Parathyroid adenoma (tissue), 2 donors: ENCODE results near the gene SIX3.

Source experiments
- H2AFZ ChIP-seq: fragments of 300-600 bp; sonication (generic); one replicate; pipeline ENCODE4 v1.7.0; 2017; ENCODE audit warnings: antibody characterized with exemption, mild to moderate bottlenecking
- H3K27ac ChIP-seq: fragments of 300-600 bp; sonication (generic); one replicate; pipeline ENCODE4 v1.7.0; 2017
- H3K27me3 ChIP-seq: fragments of 300-600 bp; sonication (generic); one replicate; pipeline ENCODE4 v1.7.0; 2017; ENCODE audit warnings: low read length; ENCODE audit not compliant: control insufficient read depth, insufficient read depth
- H3K36me3 ChIP-seq: fragments of 300-600 bp; sonication (generic); one replicate; pipeline ENCODE4 v1.7.0; 2017; ENCODE audit warnings: low read length; ENCODE audit not compliant: control insufficient read depth, insufficient read depth
- H3K4me1 ChIP-seq: fragments of 300-600 bp; sonication (generic); one replicate; pipeline ENCODE4 v1.7.0; 2017; ENCODE audit warnings: control low read depth
- H3K4me2 ChIP-seq: fragments of 300-600 bp; sonication (generic); one replicate; pipeline ENCODE4 v1.7.0; 2017; ENCODE audit warnings: low read length
- H3K4me3 ChIP-seq: fragments of 300-600 bp; sonication (generic); one replicate; pipeline ENCODE4 v1.7.0; 2017; ENCODE audit warnings: low read depth, low read length
- H3K79me2 ChIP-seq: fragments of 300-600 bp; sonication (generic); one replicate; pipeline ENCODE4 v1.7.0; 2017; ENCODE audit warnings: control low read depth
- H3K9ac ChIP-seq: fragments of 300-600 bp; sonication (generic); one replicate; pipeline ENCODE4 v1.7.0; 2017; ENCODE audit warnings: mild to moderate bottlenecking
- H3K9me3 ChIP-seq: fragments of 300-600 bp; sonication (generic); one replicate; pipeline ENCODE4 v1.7.0; 2017; ENCODE audit warnings: low read length; ENCODE audit not compliant: control insufficient read depth
- TF ChIP-seq, protein P1 (sequence below): fragments of 300-600 bp; sonication (generic); IDR thresholded peaks from one replicate; pipeline ENCODE4 v1.7.0; 2017; ENCODE audit warnings: antibody characterized with exemption, mild to moderate bottlenecking
- donor health status: primary hyperparathyroidism.

SIX3 gene

DNA sequence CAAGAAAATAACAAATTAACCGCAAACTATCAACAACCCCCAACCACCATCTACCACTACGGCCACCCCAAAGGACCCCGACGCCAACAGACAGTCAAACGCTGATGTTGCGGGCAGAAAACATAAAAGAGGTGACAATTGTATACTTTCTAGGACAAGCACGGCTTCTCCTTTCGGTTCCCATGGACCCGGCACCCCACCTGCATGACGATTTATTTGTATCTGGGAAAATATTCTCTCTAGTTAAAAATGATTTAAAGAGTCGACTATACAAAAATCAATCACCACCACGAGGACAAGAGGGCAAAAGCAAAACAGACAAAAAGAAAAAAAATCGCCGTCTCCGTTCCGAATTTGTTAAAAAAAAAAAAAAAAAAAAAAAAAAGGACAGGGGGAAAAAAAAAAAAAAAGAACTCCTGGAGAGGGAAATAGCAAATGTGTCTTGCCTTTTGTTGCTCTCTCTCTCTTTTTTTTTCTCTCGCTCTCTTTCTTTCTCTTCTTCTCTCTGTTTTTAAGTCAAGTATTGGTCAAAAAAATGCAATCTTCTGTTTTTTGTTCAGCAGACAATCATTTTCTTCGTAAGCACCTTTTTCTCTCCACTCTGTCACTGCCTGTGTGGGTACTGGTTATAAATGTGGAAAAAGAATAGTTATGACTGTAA is 3.6 kb downstream of the SIX3 start:
- Histone ChIP-seq H3K4me2 (peak overlapping the region; percentile 26), H3K27me3 (peaks cover 12% of the 10 kb centered on the region), H3K79me2 (no peaks in the 10 kb centered on the region), H3K27ac (no peak overlapping the region), H3K9me3 (no peaks in the 10 kb centered on the region), H3K9ac (no peak overlapping the region), H2AFZ (no peak overlapping the region), H3K4me1 (peaks cover 5% of the 10 kb centered on the region), H3K36me3 (no peaks in the 10 kb centered on the region), H3K4me3 (no peak overlapping the region)
- TF ChIP-seq, protein P1, sequence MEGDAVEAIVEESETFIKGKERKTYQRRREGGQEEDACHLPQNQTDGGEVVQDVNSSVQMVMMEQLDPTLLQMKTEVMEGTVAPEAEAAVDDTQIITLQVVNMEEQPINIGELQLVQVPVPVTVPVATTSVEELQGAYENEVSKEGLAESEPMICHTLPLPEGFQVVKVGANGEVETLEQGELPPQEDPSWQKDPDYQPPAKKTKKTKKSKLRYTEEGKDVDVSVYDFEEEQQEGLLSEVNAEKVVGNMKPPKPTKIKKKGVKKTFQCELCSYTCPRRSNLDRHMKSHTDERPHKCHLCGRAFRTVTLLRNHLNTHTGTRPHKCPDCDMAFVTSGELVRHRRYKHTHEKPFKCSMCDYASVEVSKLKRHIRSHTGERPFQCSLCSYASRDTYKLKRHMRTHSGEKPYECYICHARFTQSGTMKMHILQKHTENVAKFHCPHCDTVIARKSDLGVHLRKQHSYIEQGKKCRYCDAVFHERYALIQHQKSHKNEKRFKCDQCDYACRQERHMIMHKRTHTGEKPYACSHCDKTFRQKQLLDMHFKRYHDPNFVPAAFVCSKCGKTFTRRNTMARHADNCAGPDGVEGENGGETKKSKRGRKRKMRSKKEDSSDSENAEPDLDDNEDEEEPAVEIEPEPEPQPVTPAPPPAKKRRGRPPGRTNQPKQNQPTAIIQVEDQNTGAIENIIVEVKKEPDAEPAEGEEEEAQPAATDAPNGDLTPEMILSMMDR = no peak

DNA sequence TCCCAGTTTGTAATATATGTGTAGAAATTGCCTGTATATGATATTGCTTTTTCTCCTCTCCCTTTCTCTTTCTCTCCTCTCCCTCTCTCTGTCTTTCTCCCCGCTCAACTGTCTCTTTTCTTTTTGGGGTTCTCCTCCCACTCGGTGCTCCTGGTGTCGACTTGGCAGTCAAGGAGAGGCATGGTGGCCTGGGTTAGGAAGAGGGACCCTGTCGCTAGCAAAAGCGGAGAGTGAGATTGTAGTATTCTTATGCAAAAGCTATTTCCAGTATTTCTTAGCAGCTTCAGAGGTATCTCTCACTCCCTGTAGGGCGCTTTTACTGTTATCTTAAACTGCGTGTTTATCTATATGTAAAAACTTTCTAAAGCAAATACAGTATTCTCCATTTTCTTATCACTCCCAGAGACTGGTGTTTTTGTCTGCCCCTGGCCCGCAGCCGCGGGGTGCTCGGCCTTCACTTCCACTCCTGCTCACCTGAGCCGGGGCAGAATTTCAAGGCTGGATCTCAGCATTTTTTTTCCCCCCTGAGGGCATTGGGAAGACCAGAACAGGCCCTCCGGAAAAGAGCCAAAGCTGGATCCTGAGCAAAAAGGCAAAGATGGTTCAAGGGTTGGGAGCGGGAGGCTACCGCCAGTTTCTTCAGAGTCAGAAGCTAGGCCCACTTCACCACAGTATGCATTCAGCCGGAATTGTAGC is 4.3 kb downstream of the SIX3 start:
- TF ChIP-seq, protein P1 = no peak
- H3K4me3 ChIP-seq = no peak overlapping the region
- no peak overlapping the region for H2AFZ ChIP-seq
- no peaks in the 10 kb centered on the region for H3K79me2 ChIP-seq
- H3K9me3 ChIP-seq = no peaks in the 10 kb centered on the region
- no peaks in the 10 kb centered on the region for H3K36me3 ChIP-seq
- no peak overlapping the region for H3K27ac ChIP-seq
- peaks cover 11% of the 10 kb centered on the region for H3K27me3 ChIP-seq
- peaks cover 6% of the 10 kb centered on the region for H3K4me1 ChIP-seq
- no peak overlapping the region for H3K4me2 ChIP-seq
- no peak overlapping the region for H3K9ac ChIP-seq

DNA sequence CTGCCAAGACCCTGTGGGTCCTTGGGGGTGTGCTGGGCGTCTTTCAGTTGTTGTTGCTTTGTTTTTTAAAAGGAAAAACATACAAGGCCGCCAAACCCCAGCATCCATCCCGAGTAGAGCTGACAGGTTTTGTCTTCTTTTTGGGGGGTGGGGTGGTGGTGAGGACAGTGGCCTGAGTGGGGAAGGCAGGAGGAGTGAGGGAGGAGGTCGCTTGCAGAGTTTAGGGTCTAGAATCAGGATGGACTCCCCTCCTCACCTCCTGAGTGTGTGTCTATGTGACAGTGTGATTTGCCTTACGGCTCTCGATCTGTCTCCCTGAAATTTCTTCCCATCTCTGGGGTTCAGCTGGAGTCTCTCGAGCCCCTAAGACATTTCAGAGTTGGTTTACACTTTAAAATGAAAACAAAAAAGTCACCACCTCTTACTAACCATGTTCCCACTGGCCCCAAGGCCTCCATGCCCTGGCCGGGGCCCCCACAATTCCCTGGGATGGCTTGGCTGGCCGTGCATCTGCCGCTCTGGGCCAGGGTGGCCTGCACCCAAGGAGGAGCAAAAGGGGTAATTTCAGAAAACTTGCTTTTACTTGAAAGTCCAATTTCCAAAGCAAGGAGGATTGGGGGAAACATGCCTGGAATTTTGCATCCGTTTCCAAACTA is 5.0 kb downstream of the SIX3 start:
- H3K27me3 ChIP-seq = peaks cover 8% of the 10 kb centered on the region
- H3K9ac ChIP-seq = no peak overlapping the region
- H3K27ac ChIP-seq = no peak overlapping the region
- H3K9me3 ChIP-seq = no peaks in the 10 kb centered on the region
- H3K4me3 ChIP-seq = no peak overlapping the region
- peaks cover 3% of the 10 kb centered on the region for H3K4me1 ChIP-seq
- H2AFZ ChIP-seq = no peak overlapping the region
- no peak overlapping the region for H3K4me2 ChIP-seq
- no peaks in the 10 kb centered on the region for H3K36me3 ChIP-seq
- H3K79me2 ChIP-seq = no peaks in the 10 kb centered on the region
- TF ChIP-seq, protein P1 = no peak

GRCh38 chr2:44947028-44947375 is 5.5 kb downstream of the SIX3 start:
- Histone ChIP-seq H3K4me1 (peaks cover 3% of the 10 kb centered on the region), H3K27ac (no peak overlapping the region), H3K27me3 (peaks cover 8% of the 10 kb centered on the region), H3K36me3 (no peaks in the 10 kb centered on the region), H3K9me3 (no peaks in the 10 kb centered on the region), H3K9ac (no peak overlapping the region), H3K79me2 (no peaks in the 10 kb centered on the region), H3K4me2 (no peak overlapping the region), H3K4me3 (no peak overlapping the region), H2AFZ (no peak overlapping the region)
- TF ChIP-seq, protein P1 = no peak
